Lower leg skin (tissue), 4 donors: Measurements from ENCODE around the gene PPP2R2B. TPM values are rescaled to one million over a fixed set of nuclear protein-coding genes. Genes with fewer than 3 reads are reported as not detected.
"Not testable (repeated sequence)": the region's sequence is repeated elsewhere in the genome, so short reads cannot be mapped to it uniquely, and the experiment has no call there.

ENCODE experiments used
- DNase-seq, 2 donors: peaks; one replicate each; pipeline ENCODE4 v3.0.0-alpha.2; 2019; ENCODE audit warnings: low spot score in 2 of 2
- H3K4me3 ChIP-seq: fragments of 200-600 bp; sonication (generic); 2 replicates; pipeline ENCODE4 v1.5.1; 2017; ENCODE audit warnings: mild to moderate bottlenecking, low read depth; ENCODE audit not compliant: poor library complexity, severe bottlenecking
- CTCF ChIP-seq, 3 donors: fragments of 450-650 bp; IDR thresholded peaks; one replicate each; pipeline ENCODE4 v1.5.1; 2016; ENCODE audit warnings: antibody characterized with exemption in 3 of 3, mild to moderate bottlenecking in 3 of 3, moderate library complexity in 2 of 3
- POLR2A ChIP-seq, 2 donors: fragments of 450-650 bp; IDR thresholded peaks; one replicate each; pipeline ENCODE4 v1.6.1; 2016 to 2017; ENCODE audit warnings: antibody characterized with exemption in 2 of 2, mild to moderate bottlenecking in 1 of 2, moderate library complexity in 1 of 2
- WGBS, 2 donors: methylation state at CpG; one replicate each; pipeline ENCODE4 v1.1.5; 2018; 5-methylcytosine and 5-hydroxymethylcytosine counted together
- intact Hi-C: fragments of 100-400 bp; cut with DNase I; formaldehyde crosslinking; loops from one replicate; pipeline ENCODE4 v1.15.0; 2023; ENCODE audit warnings: low total_unique reads
- total RNA-seq, 4 donors: library from RNA; depleted of rRNA; stranded (reverse); fragments of >200 nt; gene quantifications; one replicate each; pipeline ENCODE4 v1.1.0, GENCODE V29; 2016

The PPP2R2B gene
- total RNA-seq, 4 donors from 2014 or later, result 3.7 to 8.4 (median 4.5) TPM

DNA sequence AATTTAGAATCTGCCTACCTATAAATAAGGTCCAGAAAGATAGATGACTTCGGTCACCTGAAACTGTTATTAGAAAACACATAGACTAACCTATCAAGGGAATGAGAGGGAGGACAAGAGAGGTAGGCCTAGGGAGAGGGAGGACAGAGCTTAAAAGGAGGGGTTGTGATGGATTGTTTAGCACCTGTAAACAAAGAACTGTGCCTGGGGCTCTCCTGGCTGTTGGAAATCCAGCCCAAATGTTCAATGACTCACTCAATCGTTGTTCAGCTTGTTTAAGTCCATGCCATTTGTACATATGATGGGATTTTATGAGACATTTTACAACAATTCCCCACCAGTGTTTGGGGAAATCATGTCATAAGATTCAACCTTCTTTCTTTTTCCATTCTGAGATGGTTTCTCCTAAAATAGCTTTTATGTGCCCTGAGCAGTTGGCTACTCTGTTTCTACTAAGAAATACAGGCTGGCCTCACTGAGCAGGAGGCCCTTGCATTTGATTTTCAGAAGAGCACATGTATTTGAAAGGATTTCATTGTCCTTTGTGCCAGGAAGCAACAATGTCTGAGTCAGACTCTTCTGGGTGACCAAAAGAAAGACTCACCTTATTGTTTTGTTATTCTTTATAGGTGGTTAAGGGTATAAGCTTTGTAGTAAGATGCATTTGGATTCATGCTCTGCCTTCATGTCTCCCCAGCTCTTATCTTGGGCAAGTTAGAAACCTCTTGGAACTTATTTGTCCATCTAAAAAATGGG is 314.4 kb downstream of the PPP2R2B start:
- TF ChIP-seq POLR2A (IDR thresholded peaks at IDR 0.05) (no peak), CTCF (IDR thresholded peaks at IDR 0.05) (no peak)
- WGBS, 2 donors, result 41 to 52% methylated on average over 2 of the region's 2 CpGs
- intact Hi-C loops, result no loop called here
- DNase-seq, result no peak
- H3K4me3 ChIP-seq, result no peak overlapping the region

DNA sequence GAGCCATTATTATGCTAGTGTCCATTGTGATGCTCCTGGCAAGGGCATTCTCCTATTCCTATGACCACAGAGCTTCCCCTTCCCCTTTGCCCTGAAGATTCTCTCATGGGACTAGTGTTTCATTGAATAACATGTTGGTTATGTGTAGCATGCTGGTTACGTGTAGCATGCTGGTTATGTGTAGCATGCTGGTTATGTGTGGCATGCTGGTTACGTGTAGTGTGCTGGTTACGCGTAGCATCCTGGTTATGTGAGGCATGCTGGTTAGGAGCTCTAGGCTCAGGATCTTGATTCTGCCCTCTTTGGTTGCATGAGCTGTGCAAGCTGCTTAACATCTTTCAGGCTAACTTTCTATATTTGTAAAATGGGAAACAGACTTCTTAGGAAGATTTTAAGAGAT is 316.1 kb downstream of the PPP2R2B start:
- no peak for TF ChIP-seq POLR2A (IDR thresholded peaks at IDR 0.05)
- TF ChIP-seq CTCF (IDR thresholded peaks at IDR 0.05), result no peak
- WGBS, 2 donors, result 84 to 85% methylated on average over 4 of the region's 4 CpGs
- no peak overlapping the region for H3K4me3 ChIP-seq
- DNase-seq, result no peak
- intact Hi-C loops, result no loop called here

- DNase-seq, result no peak
- H3K4me3 ChIP-seq, result no peak overlapping the region
- WGBS, 2 donors, result 85 to 90% methylated on average over 5 of the region's 5 CpGs
- TF ChIP-seq CTCF (IDR thresholded peaks at IDR 0.05) (no peak), POLR2A (IDR thresholded peaks at IDR 0.05) (no peak)
- intact Hi-C loops, result no loop called here
These were observed 316.8 kb downstream of the PPP2R2B start for GRCh38 chr5:146561711-146562110.

- DNase-seq, result no peak
- intact Hi-C loops, result no loop called here
- TF ChIP-seq CTCF (IDR thresholded peaks at IDR 0.05) (no peak), POLR2A (IDR thresholded peaks at IDR 0.05) (no peak)
- H3K4me3 ChIP-seq, result no peak overlapping the region
- WGBS, 2 donors, result 49 to 56% methylated on average over 3 of the region's 3 CpGs
These were observed 318.2 kb downstream of the PPP2R2B start for GRCh38 chr5:146560205-146560812.

GRCh38 chr5:146556884-146557283 is 321.7 kb downstream of the PPP2R2B start:
- intact Hi-C loops, H3K4me3 ChIP-seq, DNase-seq: not testable (repeated sequence)
- WGBS, 2 donors, result 85 to 89% methylated on average over 4 of the region's 4 CpGs

DNA sequence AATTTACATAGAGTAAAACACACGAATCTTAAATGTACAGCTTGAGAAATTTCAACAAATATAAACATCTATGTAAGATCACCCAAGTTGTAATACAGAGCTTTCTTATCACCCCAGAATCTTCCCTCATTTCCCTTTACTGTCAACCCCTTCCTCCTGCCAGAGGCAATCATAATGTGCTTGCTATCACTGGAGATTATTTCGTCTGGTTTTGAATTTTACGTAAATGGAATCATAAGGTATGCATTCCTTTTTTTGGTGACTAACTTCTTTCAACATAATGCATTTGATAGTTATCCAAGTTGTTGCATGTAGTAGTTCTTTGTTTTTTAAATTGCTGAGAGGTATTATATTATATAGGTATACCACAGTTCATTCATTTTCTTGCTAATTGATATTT is 325.1 kb downstream of the PPP2R2B start:
- intact Hi-C loops, result no loop called here
- no peak overlapping the region for H3K4me3 ChIP-seq
- WGBS, 2 donors, result 29 to 43% methylated on average over 3 of the region's 3 CpGs
- TF ChIP-seq CTCF (IDR thresholded peaks at IDR 0.05), result no peak
- TF ChIP-seq POLR2A (IDR thresholded peaks at IDR 0.05), result no peak
- DNase-seq, result no peak
